Activated naive CD4-positive, alpha-beta T cell treated with Interleukin-2 at 50 U/mL for 16 hours (primary cell): ENCODE measurements around the gene SEMA4C.

ENCODE experiments used
- DNase-seq: peaks from one replicate; pipeline ENCODE4 v3.0.0-alpha.2; 2020

The SEMA4C gene

DNA sequence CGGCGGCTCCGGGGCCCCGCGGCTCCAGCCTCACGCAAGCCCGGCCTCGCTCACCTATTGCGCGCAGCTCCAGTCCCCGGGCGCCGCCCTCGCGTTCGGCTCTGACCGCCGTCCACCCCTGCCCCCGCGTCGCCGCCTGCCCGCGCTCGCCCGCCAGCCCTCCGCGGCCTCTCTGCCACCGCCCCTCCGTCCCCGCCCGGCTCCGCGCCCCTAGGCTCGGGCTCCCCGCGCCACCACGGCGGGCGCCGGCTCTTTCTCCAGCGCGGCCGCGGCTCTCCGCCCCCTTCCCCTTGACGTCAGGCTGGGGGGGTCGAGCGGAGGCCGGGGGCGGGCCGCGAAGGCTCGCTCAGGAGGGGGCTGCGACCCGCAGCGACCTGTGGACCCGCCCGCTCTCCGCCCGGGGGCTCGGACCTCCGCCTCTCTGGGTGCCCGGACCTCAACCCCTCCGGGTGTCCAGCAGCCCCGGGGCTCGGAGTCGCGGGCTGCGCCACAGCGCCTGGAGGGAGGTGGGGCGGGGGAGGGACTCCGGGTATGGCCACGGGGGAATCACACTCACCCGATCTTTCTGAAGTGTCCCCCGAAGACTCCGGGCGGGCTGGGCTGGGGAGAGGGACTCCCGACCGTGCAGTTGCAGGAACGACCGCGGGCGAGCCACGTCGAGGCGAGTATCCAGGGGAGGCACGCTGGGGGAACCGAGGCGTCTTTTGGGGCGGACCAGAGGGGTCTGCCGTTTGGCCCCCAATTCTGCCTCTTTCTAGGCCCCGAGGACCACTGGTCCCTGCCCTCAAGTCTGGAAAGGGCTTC lies at the start of gene SEMA4C:
TSS of gene SEMA4C (minus strand) at position 259 of the 804 bp plus-strand sequence. CDS start 2,194 bp downstream, outside the sequence.
- peak; percentile 61 for DNase-seq

GRCh38 chr2:96918754-96919550 lies 49.1 kb upstream of the SEMA4C start:
- DNase-seq, result no peak

DNA sequence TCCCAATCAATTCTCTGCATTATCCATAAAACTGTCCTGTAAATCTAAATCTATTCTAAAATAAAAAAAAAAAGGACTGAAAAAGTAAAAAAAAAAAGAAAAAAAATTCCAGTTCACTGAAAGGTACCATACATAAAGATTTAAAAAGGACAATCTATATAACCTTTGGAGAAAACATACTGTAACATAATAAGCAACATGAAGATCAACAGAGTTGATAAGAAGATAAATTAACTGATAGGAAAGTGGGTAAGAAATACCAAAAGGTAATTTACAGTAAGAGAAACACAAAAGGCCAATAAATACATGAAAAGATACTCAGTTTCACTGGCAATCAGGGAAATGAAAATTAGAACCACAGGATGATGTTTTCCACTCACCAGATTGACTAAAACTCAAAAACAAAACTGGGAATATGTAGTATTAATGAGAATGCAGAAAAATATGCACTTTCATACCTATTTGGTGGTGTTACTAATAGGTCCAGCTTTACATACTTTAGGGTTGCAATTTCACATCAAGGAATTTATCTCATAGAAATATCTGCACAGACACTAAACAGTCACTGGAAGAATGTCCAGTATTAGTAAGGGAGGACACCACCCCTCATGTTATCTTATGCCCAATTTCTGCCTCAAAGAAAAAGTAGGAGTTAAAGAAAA lies 48.3 kb upstream of the SEMA4C start:
- no peak for DNase-seq

GRCh38 chr2:96916646-96917543 lies 47.0 kb upstream of the SEMA4C start:
- no peak for DNase-seq

DNA sequence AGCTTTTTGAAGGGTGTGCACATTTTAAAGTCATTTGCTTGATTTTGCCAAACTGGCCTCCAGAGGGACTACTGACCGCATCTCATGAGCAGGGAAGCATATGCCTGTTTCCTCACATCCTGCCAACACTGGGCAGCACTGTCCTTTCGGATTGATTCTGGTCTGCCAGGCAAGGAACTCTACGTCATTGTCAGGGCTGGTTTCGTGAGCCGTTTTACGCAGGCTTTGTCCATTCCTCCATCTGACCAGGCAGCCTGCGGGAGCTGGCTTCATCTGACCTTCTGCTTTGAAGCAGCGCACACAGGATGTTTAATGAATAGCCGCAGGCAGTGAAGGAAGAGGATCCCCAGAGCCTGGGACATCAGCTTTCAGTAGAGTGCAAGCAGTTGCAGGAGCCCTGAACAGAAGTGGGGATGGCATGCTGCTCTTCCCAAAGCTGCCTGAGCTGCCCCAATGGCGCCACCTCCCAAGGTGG lies 46.3 kb upstream of the SEMA4C start:
- DNase-seq, result no peak

DNA sequence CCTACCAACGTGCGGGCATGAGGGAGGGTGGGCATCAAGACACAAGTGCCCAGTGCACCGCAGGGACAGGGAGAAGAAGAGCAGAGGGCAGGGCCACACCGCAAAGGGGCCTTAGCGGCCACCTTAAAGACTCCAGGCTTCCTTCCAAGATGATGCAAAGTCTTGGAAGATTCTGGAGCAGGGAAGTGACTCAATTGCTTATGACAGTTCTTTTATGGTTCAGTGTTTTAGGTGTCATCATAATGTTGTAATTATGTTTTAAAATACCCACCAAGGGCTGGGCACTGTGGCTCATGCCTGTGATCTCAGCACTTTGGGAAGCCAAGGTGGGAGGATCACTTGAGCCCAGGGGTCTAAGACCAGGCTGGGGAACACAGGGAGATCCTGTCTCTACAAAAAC lies 44.5 kb upstream of the SEMA4C start:
- DNase-seq, result no peak

- peak; percentile 37 for DNase-seq
Observed at GRCh38 chr2:96913398-96914202, 43.7 kb upstream of the SEMA4C start.

- peak; percentile 3 for DNase-seq
Observed at GRCh38 chr2:96913117-96913397, 43.2 kb upstream of the SEMA4C start.

- no peak for DNase-seq
Observed at GRCh38 chr2:96912346-96913116, 42.7 kb upstream of the SEMA4C start.

DNA sequence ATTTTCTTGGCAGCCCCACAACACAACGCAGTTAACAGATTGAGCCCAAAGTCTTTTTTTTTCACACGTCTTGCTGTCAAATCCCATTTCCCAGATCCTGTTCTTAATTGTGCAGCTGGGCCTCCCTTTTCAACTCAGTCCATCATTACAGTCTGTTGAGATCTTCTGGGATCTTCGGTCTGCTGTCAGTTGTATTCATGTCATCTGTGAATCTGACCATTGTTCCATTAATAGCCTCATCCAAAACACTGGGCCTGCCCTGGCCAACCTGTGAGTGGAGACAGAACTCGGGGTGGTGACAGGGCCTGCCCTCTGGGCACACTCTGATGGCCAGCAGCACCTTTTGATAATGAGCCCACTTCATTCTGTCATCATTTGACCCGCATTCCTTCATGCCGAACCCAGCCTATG lies 39.7 kb upstream of the SEMA4C start:
- no peak for DNase-seq

DNA sequence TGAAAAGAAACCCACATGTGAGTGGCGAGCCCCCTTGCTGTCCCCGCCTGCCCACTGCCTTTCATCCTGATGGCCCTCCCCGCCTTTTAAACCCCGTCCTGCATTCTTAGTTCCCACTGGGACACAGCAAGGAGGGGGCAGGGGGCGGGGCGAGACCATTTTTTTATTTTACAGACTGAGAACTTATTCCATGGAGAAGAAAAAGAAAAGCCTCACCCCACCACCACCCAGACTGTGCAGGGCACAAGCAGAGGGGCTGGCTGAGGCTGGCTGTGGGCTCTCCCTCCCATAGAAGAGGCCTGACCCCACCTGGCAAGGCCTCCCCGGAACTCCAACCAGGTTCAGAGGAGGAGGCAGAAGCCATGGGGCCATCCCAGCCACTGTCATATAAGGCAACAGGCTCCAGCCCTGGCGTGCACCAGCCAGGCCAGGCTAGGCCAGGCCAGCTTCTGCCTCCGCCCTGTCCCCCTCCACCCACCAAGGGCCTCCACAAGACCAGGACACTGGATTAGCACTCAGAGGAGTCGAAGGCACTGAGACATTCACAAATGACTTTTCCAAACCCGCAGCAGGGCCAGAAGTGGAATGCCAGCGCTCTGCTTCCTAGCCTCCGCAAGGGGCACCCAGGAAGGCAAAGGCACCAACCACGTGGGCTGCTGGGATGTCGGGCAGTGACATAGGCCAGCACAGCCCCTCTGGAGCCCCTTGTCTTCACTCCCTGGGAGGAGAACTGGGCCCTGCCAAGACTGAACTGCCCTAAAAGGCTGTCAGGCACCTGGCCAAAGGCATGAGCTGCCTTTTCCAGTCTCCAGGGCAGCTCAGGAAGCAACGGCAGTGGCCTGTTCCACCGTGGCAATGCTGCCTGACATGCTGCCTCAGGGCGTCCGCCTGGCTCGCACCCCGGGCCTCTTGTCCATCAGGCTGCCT lies 37.5 kb upstream of the SEMA4C start:
- DNase-seq, result no peak

- DNase-seq, result no peak
Observed at GRCh38 chr2:96906729-96907114, 36.8 kb upstream of the SEMA4C start.

GRCh38 chr2:96903815-96904214 lies 33.9 kb upstream of the SEMA4C start:
- DNase-seq, result no peak

GRCh38 chr2:96903318-96903717 lies 33.4 kb upstream of the SEMA4C start:
- no peak for DNase-seq

DNA sequence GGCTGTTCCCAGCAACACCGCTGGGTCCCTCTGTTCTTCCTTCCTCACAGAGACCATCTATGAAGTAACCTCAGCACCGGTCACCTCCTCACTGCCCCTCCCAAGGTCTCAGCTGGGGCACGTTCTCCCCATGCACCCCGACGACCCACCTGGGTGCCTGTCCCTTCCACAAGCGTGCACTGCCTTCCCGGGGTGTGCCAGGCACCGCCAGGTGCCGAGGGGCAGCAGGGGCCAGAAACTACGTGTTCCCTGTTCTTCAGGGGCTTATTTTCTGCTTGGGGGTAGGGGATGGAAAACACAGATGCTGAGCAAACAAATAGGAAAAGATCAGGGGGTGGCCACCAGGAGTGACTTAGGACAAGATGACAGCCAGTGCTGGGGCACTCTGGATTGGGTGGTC lies 30.4 kb upstream of the SEMA4C start:
- DNase-seq, result no peak

DNA sequence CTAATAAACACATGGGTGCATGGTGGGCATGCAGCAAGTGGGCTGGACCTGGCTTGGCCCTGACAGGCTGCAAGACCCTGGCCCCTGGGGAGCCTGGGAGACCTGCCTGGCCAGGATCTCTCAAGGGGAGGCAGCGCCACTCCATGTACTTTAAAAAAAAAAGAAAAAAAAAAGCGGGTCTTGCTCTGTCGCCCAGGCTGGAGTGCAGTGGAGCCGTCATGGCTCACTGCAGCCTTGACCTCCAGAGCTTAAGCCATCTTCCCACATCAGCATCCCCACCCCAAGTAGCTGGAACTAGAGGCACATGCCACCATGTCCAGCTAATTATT lies 29.5 kb upstream of the SEMA4C start:
- no peak for DNase-seq

- no peak for DNase-seq
Observed at GRCh38 chr2:96898641-96899412, 28.9 kb upstream of the SEMA4C start.

DNA sequence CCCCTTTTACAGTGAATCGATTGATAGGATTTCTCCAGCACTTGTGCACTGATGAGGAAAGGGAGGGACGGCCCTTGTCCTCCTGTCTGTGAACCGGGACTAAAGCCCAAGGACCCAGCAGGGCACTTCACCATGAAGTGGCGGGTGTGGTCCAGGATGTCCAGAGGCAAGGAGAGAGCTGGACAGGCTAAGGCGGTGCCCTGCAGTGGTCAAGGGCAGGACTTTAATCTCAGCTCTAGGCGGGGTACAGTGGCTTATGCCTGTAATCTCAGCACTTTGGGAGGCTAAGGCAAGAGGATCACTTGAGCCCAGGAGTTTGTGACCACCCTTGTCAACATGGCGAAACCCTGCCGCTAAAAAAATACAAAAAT lies 28.2 kb upstream of the SEMA4C start:
- DNase-seq, result no peak

- no peak for DNase-seq
Observed at GRCh38 chr2:96897491-96898134, 27.7 kb upstream of the SEMA4C start.
